GM12878 (cell line): ENCODE measurements around the gene LIMS2.

Experiments used
- CTCF ChIP-seq, 3 experiments: IDR thresholded peaks in 2 of 3; conservative IDR thresholded peaks in 1 of 3; 2 replicates each; pipeline ENCODE4 v1.5.1; 2011; ENCODE audit warnings: low read depth in 3 of 3, low read length in 3 of 3, mild to moderate bottlenecking in 3 of 3, control low read depth in 2 of 3, moderate library complexity in 2 of 3, inconsistent platforms in 1 of 3, mixed read lengths in 1 of 3; ENCODE audit not compliant: control insufficient read depth in 2 of 3, insufficient read depth in 1 of 3; ENCODE audit errors: extremely low read depth in 1 of 3
- SIX5 ChIP-seq: IDR thresholded peaks from 2 replicates; pipeline ENCODE4 v1.6.1; 2011; ENCODE audit warnings: mild to moderate bottlenecking, low read depth, low read length, moderate library complexity; ENCODE audit not compliant: severe bottlenecking

DNA sequence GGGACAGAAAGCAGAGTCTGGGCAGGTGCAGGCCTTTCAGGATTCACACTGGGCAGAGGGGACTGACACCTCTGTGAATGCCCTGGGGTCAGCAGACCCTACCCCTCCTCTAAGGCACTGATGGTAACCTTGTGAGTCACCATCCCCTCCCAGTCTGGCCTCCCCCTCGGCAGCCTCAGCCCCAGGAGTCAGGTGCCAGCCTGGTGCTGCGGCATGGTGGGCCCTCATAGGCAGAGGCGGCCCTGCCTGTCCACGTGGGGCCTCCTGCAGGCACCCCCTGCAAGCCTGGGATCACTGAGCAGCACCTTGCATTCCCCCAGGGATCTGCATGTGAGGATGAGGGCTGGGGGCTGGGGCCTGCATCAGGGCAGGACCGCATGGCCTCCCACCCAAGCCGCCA lies 34.2 kb downstream of the LIMS2 start:
- no peak for TF ChIP-seq CTCF (IDR thresholded peaks at IDR 0.05 in 2 of 3, conservative IDR thresholded peaks at IDR 0.05 in 1 of 3; ENCODE audit: control insufficient read depth in 2 of 3, extremely low read depth in 1 of 3, insufficient read depth in 1 of 3, low read depth in 3 of 3, low read length in 3 of 3)
- no peak for TF ChIP-seq SIX5
